Stimulated activated CD4-positive, alpha-beta T cell treated with anti-CD3 and anti-CD28 coated beads, Interleukin-1b, Interleukin-23, amount 100 ng/mL, for 4 hours (primary cell): ENCODE data around the gene LGALS7.
"Not testable (repeated sequence)": the region's sequence is repeated elsewhere in the genome, so short reads cannot be mapped to it uniquely, and the experiment has no call there.

ENCODE experiments used
- DNase-seq, 2 donors: peaks; one replicate each; pipeline ENCODE4 v3.0.0-alpha.2; 2020; ENCODE audit warnings: low read depth in 2 of 2

Gene LGALS7

GRCh38 chr19:38800577-38801347 is 27.4 kb upstream of the LGALS7 start:
- no peak for DNase-seq

- no peak for DNase-seq
Measured at GRCh38 chr19:38799104-38799503, 25.8 kb upstream of the LGALS7 start.

GRCh38 chr19:38797781-38798180 is 24.5 kb upstream of the LGALS7 start:
- not testable (repeated sequence) for DNase-seq

DNA sequence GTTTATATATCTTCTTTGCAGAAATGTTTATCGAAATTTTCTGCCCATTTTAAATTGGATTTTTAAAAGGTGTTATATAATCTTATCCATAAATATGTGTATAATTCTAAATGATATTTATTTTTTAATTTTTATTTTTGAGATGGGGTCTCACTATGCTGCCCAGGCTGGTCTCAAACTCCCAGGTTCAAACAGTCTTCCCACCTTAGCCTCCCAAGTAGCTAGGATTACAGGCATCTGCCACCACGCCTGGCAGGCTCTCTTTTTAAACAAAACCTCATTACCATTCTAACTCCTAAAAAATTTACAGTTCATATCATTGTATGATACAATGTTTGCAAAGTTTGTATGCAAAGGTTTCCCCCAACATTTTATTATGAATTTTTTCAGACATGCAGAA is 22.8 kb upstream of the LGALS7 start:
- DNase-seq = no peak

DNA sequence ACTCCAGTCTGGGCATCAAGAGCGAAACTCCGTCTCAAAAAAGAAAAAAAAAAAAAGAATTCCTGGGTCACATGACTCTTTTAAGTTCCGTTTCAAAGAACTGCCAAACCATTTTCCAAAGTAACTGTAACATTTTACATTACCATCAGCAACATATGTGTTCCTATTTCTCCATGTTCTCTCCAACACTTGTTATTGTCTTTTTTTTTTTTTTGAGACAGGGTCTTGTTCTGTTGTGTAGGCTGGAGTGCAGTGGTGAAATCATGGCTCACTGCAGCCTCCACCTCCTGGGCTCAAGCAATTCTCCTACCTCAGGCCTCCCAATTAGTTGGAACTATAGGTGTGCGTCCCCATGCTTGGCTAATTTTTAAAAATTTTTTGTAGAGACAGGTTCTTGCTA is 22.2 kb upstream of the LGALS7 start:
- no peak for DNase-seq

GRCh38 chr19:38793671-38794070 is 20.4 kb upstream of the LGALS7 start:
- DNase-seq = no peak

GRCh38 chr19:38793177-38793576 is 19.9 kb upstream of the LGALS7 start:
- DNase-seq = no peak

- DNase-seq = peak; percentile 8 to 19
Measured at GRCh38 chr19:38792250-38793111, 19.2 kb upstream of the LGALS7 start.

GRCh38 chr19:38791451-38792064 is 18.2 kb upstream of the LGALS7 start:
- DNase-seq = not testable (repeated sequence)

DNA sequence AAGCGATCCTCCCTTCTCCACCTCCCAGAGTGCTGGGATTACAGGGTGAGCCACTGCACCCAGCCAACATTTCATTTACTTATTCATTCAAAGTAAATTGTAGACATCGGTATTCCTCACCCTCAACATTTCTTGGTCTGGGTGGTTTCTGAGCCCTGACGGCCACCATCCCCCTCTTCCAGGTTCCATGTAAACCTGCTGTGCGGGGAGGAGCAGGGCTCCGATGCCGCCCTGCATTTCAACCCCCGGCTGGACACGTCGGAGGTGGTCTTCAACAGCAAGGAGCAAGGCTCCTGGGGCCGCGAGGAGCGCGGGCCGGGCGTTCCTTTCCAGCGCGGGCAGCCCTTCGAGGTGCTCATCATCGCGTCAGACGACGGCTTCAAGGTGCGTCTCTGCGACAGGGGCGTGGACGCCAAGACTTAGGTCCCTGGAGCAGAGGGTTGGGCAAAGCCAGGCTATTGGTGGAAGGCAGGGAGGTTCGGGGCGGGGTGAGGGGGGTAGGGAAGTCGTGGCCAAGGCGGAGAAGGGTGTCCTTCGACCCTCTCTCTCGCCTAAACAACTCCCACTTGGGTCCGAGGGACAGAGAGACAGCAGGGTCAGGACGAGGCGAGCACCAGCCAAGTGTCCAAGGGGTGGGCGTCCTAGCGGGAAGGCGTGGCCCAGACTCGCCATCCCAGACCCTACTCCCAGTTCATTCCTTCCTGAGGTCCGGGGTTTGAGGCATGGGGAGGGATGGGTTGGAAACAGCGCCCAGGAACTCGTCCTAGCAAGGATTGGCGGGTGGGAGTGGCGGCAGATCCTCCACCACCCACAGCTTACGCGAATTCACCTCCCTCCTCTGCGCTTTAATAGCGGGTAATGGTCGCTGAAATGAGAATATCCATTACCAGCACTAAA is 17.4 kb upstream of the LGALS7 start:
- not testable (repeated sequence) for DNase-seq

GRCh38 chr19:38788478-38789243 is 15.3 kb upstream of the LGALS7 start, which contains the start of gene LGALS7B:
Gene LGALS7B, plus strand, starts transcription at chr19:38789200. Its CDS starts 27 bp downstream, at chr19:38789227.
- DNase-seq = no peak

- DNase-seq = no peak
Measured at GRCh38 chr19:38786572-38787265, 13.4 kb upstream of the LGALS7 start.

DNA sequence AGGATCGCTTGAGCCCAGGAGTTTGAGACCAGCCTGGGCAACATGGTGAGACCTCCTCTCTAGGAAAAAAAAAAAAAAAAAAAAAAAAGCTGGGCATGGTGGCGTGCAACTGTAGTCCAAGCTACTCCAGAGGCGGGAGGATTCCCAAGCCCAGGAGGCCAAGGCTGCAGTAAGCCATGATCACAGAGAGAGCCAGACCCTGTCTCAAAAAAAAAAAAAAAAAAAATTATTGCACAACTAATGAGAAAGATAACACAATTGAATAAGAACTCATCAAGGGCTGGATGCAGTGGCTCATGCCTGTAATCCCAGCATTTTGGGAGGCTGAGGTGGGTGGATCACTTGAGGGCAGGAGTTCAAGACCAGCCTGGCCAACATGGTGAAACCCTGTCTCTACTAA is 12.7 kb upstream of the LGALS7 start:
- DNase-seq = not testable (repeated sequence)

DNA sequence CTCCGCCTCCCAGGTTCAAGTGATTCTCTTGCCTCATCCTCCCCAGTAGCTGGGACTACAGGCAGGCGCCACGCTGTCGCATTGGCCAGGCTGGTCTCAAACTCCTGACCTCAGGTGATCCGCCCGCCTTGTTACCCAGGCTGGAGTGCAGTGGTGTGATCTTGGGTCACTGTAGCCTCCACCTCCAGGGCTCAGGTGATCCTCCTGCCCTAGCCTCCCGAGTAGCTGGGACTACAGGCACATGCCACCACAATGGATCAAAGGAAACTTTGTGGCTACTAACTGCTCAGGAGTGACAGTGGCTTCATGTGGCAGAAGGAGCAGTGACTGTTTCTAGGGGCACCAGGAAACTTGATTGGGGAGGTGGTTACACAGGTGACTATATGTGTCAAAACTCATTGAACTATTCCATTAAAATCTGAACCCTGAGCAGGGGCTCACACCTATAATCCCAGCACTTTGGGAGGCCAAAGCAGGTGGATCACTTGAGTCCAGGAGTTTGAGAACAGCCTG is 11.9 kb upstream of the LGALS7 start:
- no peak for DNase-seq

DNA sequence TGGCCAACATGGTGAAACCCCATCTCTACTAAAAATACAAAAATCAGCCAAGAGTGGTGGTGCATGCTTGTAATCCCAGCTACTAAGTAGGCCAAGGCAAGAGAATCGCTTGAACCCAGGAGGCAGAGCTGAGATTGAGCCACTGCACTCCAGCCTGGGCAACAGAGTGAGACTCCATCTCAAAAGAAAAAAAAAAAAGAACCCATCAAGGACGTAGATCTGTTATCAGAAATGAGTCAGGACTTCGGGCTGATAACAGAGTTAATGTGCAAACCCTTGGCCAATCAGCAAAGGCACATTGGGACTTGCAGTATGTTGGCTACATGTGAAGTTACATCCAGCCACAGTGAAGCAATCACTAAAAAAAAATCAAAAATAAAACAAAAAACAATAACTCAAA is 10.9 kb upstream of the LGALS7 start:
- no peak for DNase-seq

- not testable (repeated sequence) for DNase-seq
Measured at GRCh38 chr19:38782212-38782611, 8.9 kb upstream of the LGALS7 start.

DNA sequence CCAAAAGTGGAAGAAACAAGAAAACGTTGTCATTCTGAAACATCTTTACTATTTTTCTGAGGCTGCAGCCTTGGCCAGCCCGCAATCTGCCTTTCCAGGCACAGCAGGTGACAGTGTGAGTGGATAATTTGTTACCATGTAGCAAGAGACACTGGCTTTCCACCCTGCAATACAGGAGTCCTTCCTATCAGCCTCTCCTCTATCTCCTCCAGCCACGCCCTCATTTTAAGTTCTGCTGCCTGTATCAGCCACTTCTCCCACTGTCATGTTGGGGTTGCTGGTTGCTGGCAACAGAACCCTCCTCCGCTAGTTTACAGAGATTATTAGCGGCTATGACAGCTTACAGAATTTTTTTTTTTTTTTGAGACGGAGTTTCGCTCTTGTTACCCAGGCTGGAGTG is 7.7 kb upstream of the LGALS7 start:
- no peak for DNase-seq

DNA sequence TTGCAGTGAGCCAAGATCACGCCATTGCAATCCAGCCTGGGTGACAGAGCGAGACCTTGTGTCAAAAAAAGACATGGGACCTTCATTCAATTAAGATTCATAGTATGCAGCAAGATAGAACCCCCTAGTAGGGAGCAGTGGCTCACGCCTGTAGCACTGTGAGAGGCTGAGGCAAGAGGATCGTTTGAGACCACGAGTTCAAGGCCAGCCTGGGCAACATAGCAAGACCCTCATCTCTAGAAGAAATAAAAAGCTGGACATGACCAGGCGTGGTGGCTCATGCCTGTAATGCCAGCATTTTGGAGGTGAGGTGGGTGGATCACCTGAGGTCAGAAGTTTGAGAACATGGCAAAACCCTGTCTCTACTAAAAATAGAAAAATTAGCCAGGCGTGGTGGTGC is 7.1 kb upstream of the LGALS7 start:
- DNase-seq = no peak

GRCh38 chr19:38778733-38779132 is 5.4 kb upstream of the LGALS7 start:
- DNase-seq = no peak
